Neural cell (in vitro differentiated cells): Measurements from ENCODE around the gene BLOC1S1. TPM values are rescaled to one million over a fixed set of nuclear protein-coding genes. Genes with fewer than 3 reads are reported as not detected.

ENCODE experiments used
- H2AFZ ChIP-seq: fragments of 200-600, 300-800 bp; sonication (generic), shearing (Covaris generic); 2 replicates; pipeline ENCODE4 v1.6.0; 2014; ENCODE audit warnings: low read depth, mild to moderate bottlenecking, antibody characterized with exemption, low read length, moderate library complexity
- H3F3A ChIP-seq: fragments of 200-600 bp; shearing (Covaris generic); 2 replicates; pipeline ENCODE4 v1.6.1; 2016; ENCODE audit warnings: mild to moderate bottlenecking, moderate library complexity, mixed read lengths, antibody characterized with exemption, low read length; ENCODE audit not compliant: insufficient read depth, poor library complexity, severe bottlenecking
- H3K27ac ChIP-seq: fragments of 200-600, 300-800 bp; sonication (generic), shearing (Covaris generic); 2 replicates; pipeline ENCODE4 v1.5.1; 2014; ENCODE audit warnings: mild to moderate bottlenecking, low read length, moderate library complexity
- H3K27me3 ChIP-seq: fragments of 300-800, 200-600 bp; sonication (generic), shearing (Covaris generic); 2 replicates; pipeline ENCODE4 v1.6.0; 2014; ENCODE audit warnings: mild to moderate bottlenecking, low read depth, low read length, moderate library complexity; ENCODE audit not compliant: insufficient read depth
- H3K36me3 ChIP-seq: fragments of 300-800, 200-600 bp; sonication (generic), shearing (Covaris generic); 2 replicates; pipeline ENCODE4 v1.5.1; 2014; ENCODE audit warnings: mild to moderate bottlenecking, antibody characterized with exemption, low read length, moderate library complexity; ENCODE audit not compliant: insufficient read depth
- H3K4me2 ChIP-seq: fragments of 300-800, 200-600 bp; sonication (generic), shearing (Covaris generic); 2 replicates; pipeline ENCODE4 v1.6.0; 2014; ENCODE audit warnings: mild to moderate bottlenecking, low read length
- H3K4me3 ChIP-seq: fragments of 300-800, 200-600 bp; sonication (generic), shearing (Covaris generic); 2 replicates; pipeline ENCODE4 v1.5.1; 2014; ENCODE audit warnings: mild to moderate bottlenecking, low read length, moderate library complexity
- H3K79me2 ChIP-seq: fragments of 200-600 bp; shearing (Covaris generic); replicated peaks from 2 replicates; pipeline ENCODE4 v1.6.0; 2014; ENCODE audit warnings: mild to moderate bottlenecking, low read length, moderate library complexity; ENCODE audit not compliant: insufficient read depth
- H3K9ac ChIP-seq: fragments of 300-800, 200-600 bp; sonication (generic), shearing (Covaris generic); 2 replicates; pipeline ENCODE4 v1.6.1; 2016; ENCODE audit warnings: mild to moderate bottlenecking, low read length, mixed read lengths
- H3K9me2 ChIP-seq: fragments of 200-600 bp; shearing (Covaris generic); 2 replicates; pipeline ENCODE4 v1.6.1; 2016; ENCODE audit warnings: mild to moderate bottlenecking, low read length, mixed read lengths; ENCODE audit not compliant: insufficient read depth
- H3K9me3 ChIP-seq: fragments of 200-600, 300-800 bp; sonication (generic), shearing (Covaris generic); 2 replicates; pipeline ENCODE4 v1.6.1; 2016; ENCODE audit warnings: mild to moderate bottlenecking, mixed run types, low read length, moderate library complexity, mixed read lengths
- H4K20me1 ChIP-seq: fragments of 200-600 bp; shearing (Covaris generic); 2 replicates; pipeline ENCODE4 v1.6.1; 2016; ENCODE audit warnings: mild to moderate bottlenecking, mixed run types; ENCODE audit not compliant: insufficient read depth
- EP300 ChIP-seq: fragments of 450-650 bp; conservative IDR thresholded peaks from 2 replicates; pipeline ENCODE4 v1.6.1; 2014; ENCODE audit warnings: antibody characterized with exemption, mild to moderate bottlenecking, moderate library complexity; ENCODE audit not compliant: poor library complexity, severe bottlenecking
- EZH2 ChIP-seq: fragments of 200-600, 300-800 bp; shearing (Covaris generic), sonication (generic); IDR thresholded peaks from 2 replicates; pipeline ENCODE4 v1.6.1; 2014; ENCODE audit warnings: antibody characterized with exemption, low read length, borderline replicate concordance, mild to moderate bottlenecking; ENCODE audit not compliant: insufficient read depth, poor library complexity, severe bottlenecking
- MXI1 ChIP-seq: fragments of 450-650 bp; conservative IDR thresholded peaks from 2 replicates; pipeline ENCODE4 v1.6.1; 2014; ENCODE audit warnings: antibody characterized with exemption, mild to moderate bottlenecking; ENCODE audit not compliant: poor library complexity, severe bottlenecking
- POLR2AphosphoS5 ChIP-seq: IDR thresholded peaks from 2 replicates; pipeline ENCODE4 v1.6.1; 2012
- RAD21 ChIP-seq: fragments of 450-650 bp; conservative IDR thresholded peaks from 2 replicates; pipeline ENCODE4 v1.6.1; 2014; ENCODE audit warnings: antibody characterized with exemption, mild to moderate bottlenecking, moderate library complexity
- SMC3 ChIP-seq: fragments of 450-650 bp; conservative IDR thresholded peaks from 2 replicates; pipeline ENCODE4 v1.6.1; 2014; ENCODE audit warnings: antibody characterized with exemption, mild to moderate bottlenecking, moderate library complexity; ENCODE audit not compliant: poor library complexity
- TAF1 ChIP-seq: IDR thresholded peaks from 2 replicates; pipeline ENCODE4 v1.6.1; 2012; ENCODE audit warnings: low read depth
- polyA plus RNA-seq: library from polyadenylated mRNA; depleted of rRNA; stranded (reverse); fragments of >200 nt; gene quantifications from 2 replicates; pipeline ENCODE4 v1.2.3, GENCODE V29; 2014
- small RNA-seq, 3 experiments: library from RNA; depleted of rRNA; stranded (forward); fragments of <200 nt; gene quantifications; one replicate each; pipeline ENCODE3, GENCODE V24; 2012
- TF ChIP-seq, protein P1 (sequence below): IDR thresholded peaks from 2 replicates; pipeline ENCODE4 v1.6.1; 2012; ENCODE audit warnings: borderline replicate concordance
- TF ChIP-seq, protein P2 (sequence below): fragments of 450-650 bp; IDR thresholded peaks from 2 replicates; pipeline ENCODE4 v1.5.1; 2014; ENCODE audit warnings: antibody characterized with exemption, mild to moderate bottlenecking, moderate library complexity; ENCODE audit not compliant: poor library complexity, severe bottlenecking

The BLOC1S1 gene
- polyA plus RNA-seq, 1 donor from 2014 or later = 217 TPM

DNA sequence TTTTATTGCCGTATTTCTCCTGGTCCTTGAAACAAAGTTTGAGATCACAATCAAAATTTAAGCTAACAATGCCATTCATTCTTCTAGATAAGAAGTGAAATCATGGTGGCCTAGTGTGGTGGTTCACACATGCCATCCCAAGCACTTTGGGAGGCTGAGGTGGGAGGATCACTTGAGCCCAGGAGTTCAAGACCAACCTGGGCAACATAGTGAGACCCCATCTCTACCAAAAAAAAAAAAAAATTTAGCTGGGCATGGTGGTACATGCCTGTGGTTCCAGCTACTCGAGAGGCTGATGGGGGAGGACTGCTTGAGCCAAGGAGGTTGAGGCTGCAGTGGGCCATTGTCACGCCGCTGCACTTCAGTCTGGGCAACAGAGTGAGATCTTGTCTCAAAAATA lies 51.3 kb downstream of the BLOC1S1 start:
- H3K4me2 ChIP-seq = no peak overlapping the region
- no peak overlapping the region for H3K27ac ChIP-seq
- no peaks in the 10 kb centered on the region for H4K20me1 ChIP-seq
- TF ChIP-seq RAD21 (no peak), POLR2AphosphoS5 (no peak), MXI1 (no peak), SMC3 (no peak), EZH2 (no peak), TAF1 (no peak), EP300 (no peak)
- TF ChIP-seq, protein P1, sequence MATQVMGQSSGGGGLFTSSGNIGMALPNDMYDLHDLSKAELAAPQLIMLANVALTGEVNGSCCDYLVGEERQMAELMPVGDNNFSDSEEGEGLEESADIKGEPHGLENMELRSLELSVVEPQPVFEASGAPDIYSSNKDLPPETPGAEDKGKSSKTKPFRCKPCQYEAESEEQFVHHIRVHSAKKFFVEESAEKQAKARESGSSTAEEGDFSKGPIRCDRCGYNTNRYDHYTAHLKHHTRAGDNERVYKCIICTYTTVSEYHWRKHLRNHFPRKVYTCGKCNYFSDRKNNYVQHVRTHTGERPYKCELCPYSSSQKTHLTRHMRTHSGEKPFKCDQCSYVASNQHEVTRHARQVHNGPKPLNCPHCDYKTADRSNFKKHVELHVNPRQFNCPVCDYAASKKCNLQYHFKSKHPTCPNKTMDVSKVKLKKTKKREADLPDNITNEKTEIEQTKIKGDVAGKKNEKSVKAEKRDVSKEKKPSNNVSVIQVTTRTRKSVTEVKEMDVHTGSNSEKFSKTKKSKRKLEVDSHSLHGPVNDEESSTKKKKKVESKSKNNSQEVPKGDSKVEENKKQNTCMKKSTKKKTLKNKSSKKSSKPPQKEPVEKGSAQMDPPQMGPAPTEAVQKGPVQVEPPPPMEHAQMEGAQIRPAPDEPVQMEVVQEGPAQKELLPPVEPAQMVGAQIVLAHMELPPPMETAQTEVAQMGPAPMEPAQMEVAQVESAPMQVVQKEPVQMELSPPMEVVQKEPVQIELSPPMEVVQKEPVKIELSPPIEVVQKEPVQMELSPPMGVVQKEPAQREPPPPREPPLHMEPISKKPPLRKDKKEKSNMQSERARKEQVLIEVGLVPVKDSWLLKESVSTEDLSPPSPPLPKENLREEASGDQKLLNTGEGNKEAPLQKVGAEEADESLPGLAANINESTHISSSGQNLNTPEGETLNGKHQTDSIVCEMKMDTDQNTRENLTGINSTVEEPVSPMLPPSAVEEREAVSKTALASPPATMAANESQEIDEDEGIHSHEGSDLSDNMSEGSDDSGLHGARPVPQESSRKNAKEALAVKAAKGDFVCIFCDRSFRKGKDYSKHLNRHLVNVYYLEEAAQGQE = no peak
- TF ChIP-seq, protein P2, sequence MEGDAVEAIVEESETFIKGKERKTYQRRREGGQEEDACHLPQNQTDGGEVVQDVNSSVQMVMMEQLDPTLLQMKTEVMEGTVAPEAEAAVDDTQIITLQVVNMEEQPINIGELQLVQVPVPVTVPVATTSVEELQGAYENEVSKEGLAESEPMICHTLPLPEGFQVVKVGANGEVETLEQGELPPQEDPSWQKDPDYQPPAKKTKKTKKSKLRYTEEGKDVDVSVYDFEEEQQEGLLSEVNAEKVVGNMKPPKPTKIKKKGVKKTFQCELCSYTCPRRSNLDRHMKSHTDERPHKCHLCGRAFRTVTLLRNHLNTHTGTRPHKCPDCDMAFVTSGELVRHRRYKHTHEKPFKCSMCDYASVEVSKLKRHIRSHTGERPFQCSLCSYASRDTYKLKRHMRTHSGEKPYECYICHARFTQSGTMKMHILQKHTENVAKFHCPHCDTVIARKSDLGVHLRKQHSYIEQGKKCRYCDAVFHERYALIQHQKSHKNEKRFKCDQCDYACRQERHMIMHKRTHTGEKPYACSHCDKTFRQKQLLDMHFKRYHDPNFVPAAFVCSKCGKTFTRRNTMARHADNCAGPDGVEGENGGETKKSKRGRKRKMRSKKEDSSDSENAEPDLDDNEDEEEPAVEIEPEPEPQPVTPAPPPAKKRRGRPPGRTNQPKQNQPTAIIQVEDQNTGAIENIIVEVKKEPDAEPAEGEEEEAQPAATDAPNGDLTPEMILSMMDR = no peak
- H3K9ac ChIP-seq = no peak overlapping the region
- H3K9me3 ChIP-seq = no peaks in the 10 kb centered on the region
- H3F3A ChIP-seq = no peaks in the 10 kb centered on the region
- H3K9me2 ChIP-seq = no peaks in the 10 kb centered on the region
- no peaks in the 10 kb centered on the region for H3K27me3 ChIP-seq
- H3K79me2 ChIP-seq = no peaks in the 10 kb centered on the region
- no peak overlapping the region for H2AFZ ChIP-seq
- H3K36me3 ChIP-seq = peaks cover 4% of the 10 kb centered on the region
- H3K4me3 ChIP-seq = no peak overlapping the region

Small RNAs within 50 kb of the gene (small RNA-seq; reads per million reads assigned to genes)
- gene AC009779.1 (0 reads per million in 3 experiments), gene RF00017 (0 reads per million in 3 experiments)

Other genes starting within 250 kb of the BLOC1S1 start
- gene OR6C70, start 245.9 kb upstream of the BLOC1S1 start, polyA plus RNA-seq = not detected in 2 replicates
- gene OR6C68, start 223.7 kb upstream of the BLOC1S1 start, polyA plus RNA-seq = not detected in 2 replicates
- gene OR6C4, start 166.4 kb upstream of the BLOC1S1 start, polyA plus RNA-seq = not detected in 2 replicates
- not detected in 2 replicates for gene OR2AP1, start 143.6 kb upstream of the BLOC1S1 start, polyA plus RNA-seq
- gene OR10P1, start 79.2 kb upstream of the BLOC1S1 start, polyA plus RNA-seq = not detected in 2 replicates
- gene ITGA7, start 8.1 kb upstream of the BLOC1S1 start, polyA plus RNA-seq = 13.5 and 17.1 TPM in 2 replicates
- 3.4 and 6.6 TPM in 2 replicates for gene RDH5, start 4.3 kb downstream of the BLOC1S1 start, polyA plus RNA-seq
- gene CD63, start 13.0 kb downstream of the BLOC1S1 start, polyA plus RNA-seq = 217 and 246 TPM in 2 replicates
- gene GDF11, start 27.1 kb downstream of the BLOC1S1 start, polyA plus RNA-seq = 14.7 and 16.0 TPM in 2 replicates
- 245 and 332 TPM in 2 replicates for gene SARNP, start 101.7 kb downstream of the BLOC1S1 start, polyA plus RNA-seq
- gene ORMDL2, start 102.0 kb downstream of the BLOC1S1 start, polyA plus RNA-seq = 6.1 and 11.5 TPM in 2 replicates
- 45.0 and 46.4 TPM in 2 replicates for gene DNAJC14, start 113.5 kb downstream of the BLOC1S1 start, polyA plus RNA-seq
- not detected in 2 replicates for gene MMP19, start 126.9 kb downstream of the BLOC1S1 start, polyA plus RNA-seq
- 45.7 and 49.3 TPM in 2 replicates for gene PYM1, start 211.8 kb downstream of the BLOC1S1 start, polyA plus RNA-seq
- gene DGKA, start 215.1 kb downstream of the BLOC1S1 start, polyA plus RNA-seq = 1.1 and 1.2 TPM in 2 replicates
- gene PMEL, start 250.0 kb downstream of the BLOC1S1 start, polyA plus RNA-seq = not detected in 2 replicates